K562 (cell line): ENCODE results near the gene IL20. TPM values are rescaled to one million over a fixed set of nuclear protein-coding genes. Genes with fewer than 3 reads are reported as not detected.

ENCODE experiments used
- CREB5 ChIP-seq: fragments of 250-450 bp; sonication (Bioruptor Pico); IDR thresholded peaks from 2 replicates; pipeline ENCODE4 v1.5.0; 2020; ENCODE audit warnings: mild to moderate bottlenecking
- E2F8 ChIP-seq: fragments of 450-650 bp; IDR thresholded peaks from 2 replicates; pipeline ENCODE4 v1.7.1; 2018; ENCODE audit warnings: mild to moderate bottlenecking, low read depth; ENCODE audit not compliant: partially characterized antibody
- GTF2F1 ChIP-seq: IDR thresholded peaks from 2 replicates; pipeline ENCODE4 v1.6.1; 2011; ENCODE audit warnings: low read depth, low read length, improper control_type of control experiment
- MXD1 ChIP-seq: fragments of 250-450 bp; sonication (Bioruptor Pico); IDR thresholded peaks from 2 replicates; pipeline ENCODE4 v1.8.0; 2021; ENCODE audit warnings: borderline replicate concordance, mild to moderate bottlenecking, moderate library complexity; ENCODE audit not compliant: poor library complexity, severe bottlenecking
- OTX1 ChIP-seq: fragments of 450-650 bp; formaldehyde crosslinking; IDR thresholded peaks from 2 replicates; pipeline ENCODE4 v1.4.0; 2022; ENCODE audit warnings: mild to moderate bottlenecking
- RBM17 ChIP-seq: fragments of 200-400 bp; formaldehyde crosslinking; IDR thresholded peaks from 2 replicates; pipeline ENCODE4 v1.6.1; 2017; ENCODE audit warnings: low read depth, mild to moderate bottlenecking, low read length, borderline replicate concordance
- SAP30 ChIP-seq: fragments of 200-600 bp; sonication (generic); IDR thresholded peaks from 2 replicates; pipeline ENCODE4 v1.6.1; 2012; ENCODE audit warnings: borderline replicate concordance, low read depth, mild to moderate bottlenecking, moderate library complexity, low read length, control low read depth, inconsistent platforms; ENCODE audit not compliant: insufficient read depth, poor library complexity, severe bottlenecking
- SLC30A9 ChIP-seq: fragments of 250-450 bp; sonication (Bioruptor Pico); IDR thresholded peaks from 2 replicates; pipeline ENCODE4 v1.8.0; 2022; ENCODE audit warnings: mild to moderate bottlenecking, moderate library complexity
- SP2 ChIP-seq: IDR thresholded peaks from 2 replicates; pipeline ENCODE4 v1.6.1; 2011; ENCODE audit warnings: mild to moderate bottlenecking, low read depth, low read length, moderate library complexity; ENCODE audit not compliant: poor library complexity, severe bottlenecking; ENCODE audit errors: extremely low read depth
- TAF7 ChIP-seq: fragments of 450-650 bp; IDR thresholded peaks from 2 replicates; pipeline ENCODE4 v1.6.1; 2016; ENCODE audit warnings: missing genetic modification characterization, missing compliant biosample characterization
- TEAD4 ChIP-seq, 2 experiments: sonication (generic) in 1 of 2; formaldehyde crosslinking in 1 of 2; IDR thresholded peaks; 2 replicates each; pipeline versions ENCODE4 v1.6.1 to v1.8.0; 2012 to 2022; ENCODE audit warnings: borderline replicate concordance in 1 of 2, inconsistent platforms in 1 of 2, low read length in 1 of 2, mild to moderate bottlenecking in 1 of 2, missing genetic modification reagents in 1 of 2
- TGIF2 ChIP-seq: sonication (generic); formaldehyde crosslinking; IDR thresholded peaks from 2 replicates; pipeline ENCODE4 v1.8.1; 2022; ENCODE audit warnings: mild to moderate bottlenecking, missing genetic modification reagents, moderate library complexity
- THRAP3 ChIP-seq: fragments of 450-650 bp; IDR thresholded peaks from 2 replicates; pipeline ENCODE4 v1.6.1; 2016; ENCODE audit warnings: mild to moderate bottlenecking, inconsistent platforms, borderline replicate concordance
- ZEB2 ChIP-seq: fragments of 450-650 bp; IDR thresholded peaks from 2 replicates; pipeline ENCODE4 v1.6.1; 2016
- ZNF253 ChIP-seq: fragments of 250-450 bp; sonication (Bioruptor Pico); conservative IDR thresholded peaks from 2 replicates; pipeline ENCODE4 v1.6.1; 2021; ENCODE audit warnings: mild to moderate bottlenecking
- ZNF280A ChIP-seq: fragments of 450-650 bp; IDR thresholded peaks from 2 replicates; pipeline ENCODE4 v1.6.1; 2018; ENCODE audit warnings: mild to moderate bottlenecking, low read depth; ENCODE audit not compliant: partially characterized antibody
- ZNF354B ChIP-seq: fragments of 250-450 bp; sonication (Bioruptor Pico); IDR thresholded peaks from 2 replicates; pipeline ENCODE4 v1.4.0; 2020
- ZNF766 ChIP-seq: fragments of 200-800 bp; sonication (Bioruptor generic); conservative IDR thresholded peaks from 2 replicates; pipeline ENCODE4 v1.6.1; 2016; ENCODE audit warnings: missing genetic modification characterization, missing compliant biosample characterization
- polyA plus RNA-seq, 8 experiments: library from polyadenylated mRNA; depleted of rRNA in 4 of 8; stranded (reverse) in 5 of 8; unstranded in 3 of 8; fragments of >200 nt; fragmentation: Nextera tagmentation in 2 of 8; fragmentation: Illumina TruSeq in 1 of 8; extraction: Ambion mirVana in 2 of 8; extraction: Trizol in 1 of 8; gene quantifications; 2 replicates each; pipeline versions ENCODE4 v1.2.1 to v1.2.3, GENCODE V29; 2011 to 2014; ENCODE audit warnings: inconsistent platforms in 1 of 8, missing spikeins in 1 of 8
- total RNA-seq, 7 experiments: library from RNA; depleted of rRNA in 6 of 7; stranded (reverse); fragments of >200 nt in 6 of 7; fragmentation: Illumina TruSeq in 2 of 7; extraction: Trizol in 2 of 7; gene quantifications; 2 replicates each; pipeline versions ENCODE4 v1.2.1 to v1.2.3, GENCODE V29; 2011 to 2021; ENCODE audit warnings: low replicate concordance in 1 of 7
- TF ChIP-seq, protein P1 (sequence below), 3 experiments: fragments of 200-800 bp in 1 of 3; sonication (Bioruptor generic) in 1 of 3; sonication (generic) in 1 of 3; formaldehyde crosslinking in 1 of 3; IDR thresholded peaks; 2 replicates each; pipeline versions ENCODE4 v1.6.1 to v1.8.0; 2016 to 2022; ENCODE audit warnings: mild to moderate bottlenecking in 2 of 3, missing compliant biosample characterization in 2 of 3, missing genetic modification characterization in 2 of 3, missing genetic modification reagents in 1 of 3

Gene IL20
- total and polyA plus RNA-seq, 9 of the 15 experiments (the other 6 are each of a cell fraction or from before 2014, with no cell fraction given) = not detected

DNA sequence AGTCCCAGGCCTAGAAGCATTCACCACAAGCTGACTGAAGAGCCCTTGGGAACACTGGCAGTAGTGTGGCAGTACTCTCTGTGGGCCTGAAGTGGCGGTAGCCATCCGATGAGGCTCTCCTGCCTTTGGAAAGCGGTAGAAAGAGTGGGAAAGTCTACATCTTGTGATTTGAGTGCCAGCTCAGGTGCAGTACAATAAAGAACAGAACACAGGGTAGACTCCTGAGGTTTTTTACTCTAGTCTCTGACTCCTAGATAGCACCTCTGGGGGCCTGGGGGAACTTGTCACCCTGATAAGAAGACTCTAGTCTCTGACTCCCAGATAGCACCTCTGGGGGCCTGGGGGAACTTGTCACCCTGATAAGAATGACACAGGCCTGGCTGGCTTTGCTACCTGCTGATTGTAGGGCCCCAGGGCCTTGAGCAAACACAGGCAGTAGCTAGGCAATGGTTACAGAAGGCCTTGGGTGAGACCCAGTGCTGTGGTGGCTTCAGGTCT, 18.0 kb upstream of the IL20 start (continued):
- no peak for TF ChIP-seq GTF2F1
- no peak for TF ChIP-seq THRAP3
- no peak for TF ChIP-seq RBM17
- TF ChIP-seq, protein P1, sequence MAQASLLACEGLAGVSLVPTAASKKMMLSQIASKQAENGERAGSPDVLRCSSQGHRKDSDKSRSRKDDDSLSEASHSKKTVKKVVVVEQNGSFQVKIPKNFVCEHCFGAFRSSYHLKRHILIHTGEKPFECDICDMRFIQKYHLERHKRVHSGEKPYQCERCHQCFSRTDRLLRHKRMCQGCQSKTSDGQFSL (CRISPR knock-in tag; IDR thresholded peaks at IDR 0.05) = no peak
- TF ChIP-seq, protein P1 (tag; IDR thresholded peaks at IDR 0.05) = no peak
- TF ChIP-seq OTX1 (CRISPR knock-in tag) = no peak
- no peak for TF ChIP-seq SLC30A9 (CRISPR knock-in tag)
- TF ChIP-seq ZNF280A = no peak
- TF ChIP-seq MXD1 (CRISPR knock-in tag) = no peak
- TF ChIP-seq ZNF766 = peak; percentile 86
- no peak for TF ChIP-seq TGIF2 (CRISPR knock-in tag)
- peak; percentile 95; the same call in 1 of the 2 replicates for TF ChIP-seq ZEB2
- TF ChIP-seq TEAD4 (IDR thresholded peaks at IDR 0.05; ENCODE audit: low read length) = peak; percentile 97
- no peak for TF ChIP-seq TEAD4 (CRISPR knock-in tag; IDR thresholded peaks at IDR 0.05; ENCODE audit: borderline replicate concordance)
- no peak for TF ChIP-seq SP2
- no peak for TF ChIP-seq TAF7 (tag)
- TF ChIP-seq ZNF354B (CRISPR knock-in tag) = no peak
- no peak for TF ChIP-seq CREB5 (CRISPR knock-in tag)
- TF ChIP-seq ZNF253 (CRISPR knock-in tag) = no peak
- no peak for TF ChIP-seq E2F8
- no peak for TF ChIP-seq SAP30
